ENCODE results near the gene CCDC137. TPM values are rescaled to one million over a fixed set of nuclear protein-coding genes. Genes with fewer than 3 reads are reported as not detected.
A peak's percentile ranks its signal among the peaks of the same experiment; 100 is the strongest.

The CCDC137 gene
- total and polyA plus RNA-seq, 2 of the 13 experiments (the other 11 are each of a cell fraction or from before 2014, with no cell fraction given) = 14.6 to 39.1 TPM

DNA sequence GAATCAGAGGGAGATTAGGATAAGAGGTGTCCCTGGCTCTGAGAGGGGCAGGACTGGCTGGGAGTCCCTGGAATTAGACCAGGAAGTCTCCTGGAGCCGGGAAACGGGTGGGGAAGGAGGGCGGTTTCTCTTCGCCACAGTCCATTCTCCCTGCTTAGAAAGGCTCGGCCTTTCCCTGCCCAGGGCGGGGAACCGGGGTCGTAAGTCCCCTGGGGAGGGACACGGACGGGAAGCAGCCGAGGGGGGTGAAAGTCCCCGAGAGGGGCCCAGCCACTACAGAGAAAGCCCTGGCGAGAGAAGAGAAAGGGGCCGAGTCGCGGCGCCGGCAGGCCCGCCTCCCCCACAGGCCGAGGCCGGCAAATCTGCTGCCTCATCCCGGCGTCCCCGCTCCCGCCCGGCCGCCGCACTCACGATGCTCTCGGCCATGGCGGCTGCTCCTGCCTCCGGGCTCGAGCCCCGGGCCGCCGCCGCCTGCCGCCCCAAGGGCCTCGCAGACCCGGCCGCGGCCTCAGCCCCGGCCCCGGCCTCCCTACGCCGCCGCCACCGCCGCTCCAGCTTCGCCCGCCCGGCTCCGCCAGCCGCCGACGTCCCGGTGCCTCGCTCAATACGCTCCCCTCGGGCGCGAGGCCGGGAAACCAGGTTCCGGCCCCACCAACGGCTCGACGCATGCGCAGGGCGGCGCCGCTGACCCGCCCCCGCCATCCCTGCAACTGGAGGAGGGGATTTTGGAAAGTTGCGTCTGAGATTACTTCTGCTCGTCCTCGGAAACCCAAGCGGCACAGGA is 29.8 kb upstream of the CCDC137 start, which contains the start of the genes NPLOC4 and TSPAN10 (continued):
- TF ChIP-seq, protein P1, sequence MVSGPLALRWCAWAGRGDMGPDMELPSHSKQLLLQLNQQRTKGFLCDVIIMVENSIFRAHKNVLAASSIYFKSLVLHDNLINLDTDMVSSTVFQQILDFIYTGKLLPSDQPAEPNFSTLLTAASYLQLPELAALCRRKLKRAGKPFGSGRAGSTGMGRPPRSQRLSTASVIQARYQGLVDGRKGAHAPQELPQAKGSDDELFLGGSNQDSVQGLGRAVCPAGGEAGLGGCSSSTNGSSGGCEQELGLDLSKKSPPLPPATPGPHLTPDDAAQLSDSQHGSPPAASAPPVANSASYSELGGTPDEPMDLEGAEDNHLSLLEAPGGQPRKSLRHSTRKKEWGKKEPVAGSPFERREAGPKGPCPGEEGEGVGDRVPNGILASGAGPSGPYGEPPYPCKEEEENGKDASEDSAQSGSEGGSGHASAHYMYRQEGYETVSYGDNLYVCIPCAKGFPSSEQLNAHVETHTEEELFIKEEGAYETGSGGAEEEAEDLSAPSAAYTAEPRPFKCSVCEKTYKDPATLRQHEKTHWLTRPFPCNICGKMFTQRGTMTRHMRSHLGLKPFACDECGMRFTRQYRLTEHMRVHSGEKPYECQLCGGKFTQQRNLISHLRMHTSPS (CRISPR knock-in tag; IDR thresholded peaks at IDR 0.05; ENCODE audit: low read depth) = no peak
- TF ChIP-seq TOPORS (CRISPR knock-in tag; IDR thresholded peaks at IDR 0.05) (peak; percentile 55; the same call in 1 of the 2 replicates), GATAD2A (CRISPR knock-in tag; IDR thresholded peaks at IDR 0.05) (peak; percentile 65), HES4 (CRISPR knock-in tag; IDR thresholded peaks at IDR 0.05; ENCODE audit: borderline replicate concordance) (no peak), ZNF17 (CRISPR knock-in tag; IDR thresholded peaks at IDR 0.05) (no peak), FOXK1 (CRISPR knock-in tag; IDR thresholded peaks at IDR 0.05; ENCODE audit: borderline replicate concordance, low read depth) (peak; percentile 92), SRF (IDR thresholded peaks at IDR 0.05; ENCODE audit: low read depth, low read length) (peak; percentile 55; the same call in 1 of the 2 replicates), REL (CRISPR knock-in tag; conservative IDR thresholded peaks at IDR 0.05) (peak; percentile 85), SATB2 (CRISPR knock-in tag; IDR thresholded peaks at IDR 0.05) (0 out of 2 replicates have a peak, but pooled peaks have one; percentile 38), ASH2L (IDR thresholded peaks at IDR 0.05; ENCODE audit: insufficient read length, low read depth, low read length) (peak; percentile 81), KMT2B (CRISPR knock-in tag; IDR thresholded peaks at IDR 0.05) (peak; percentile 95), ZNF816 (CRISPR knock-in tag; IDR thresholded peaks at IDR 0.05; ENCODE audit: borderline replicate concordance) (no peak), CBFB (CRISPR knock-in tag; IDR thresholded peaks at IDR 0.05) (peak; percentile 92), NCOA1 (CRISPR knock-in tag; IDR thresholded peaks at IDR 0.05) (no peak), MAFF (IDR thresholded peaks at IDR 0.05; ENCODE audit: low read depth, low read length) (no peak), RXRB (CRISPR knock-in tag; IDR thresholded peaks at IDR 0.05; ENCODE audit: borderline replicate concordance) (peak; percentile 78; the same call in 1 of the 2 replicates), KDM2A (CRISPR knock-in tag; IDR thresholded peaks at IDR 0.05; ENCODE audit: borderline replicate concordance, low read depth) (peak; percentile 98), CAMTA2 (CRISPR knock-in tag; IDR thresholded peaks at IDR 0.05; ENCODE audit: borderline replicate concordance) (peak; percentile 89; the same call in 1 of the 2 replicates), ZNF33A (CRISPR knock-in tag; IDR thresholded peaks at IDR 0.05; ENCODE audit: borderline replicate concordance) (no peak), FOSL2 (CRISPR knock-in tag; IDR thresholded peaks at IDR 0.05) (peak; percentile 69), NRL (CRISPR knock-in tag; IDR thresholded peaks at IDR 0.05; ENCODE audit: borderline replicate concordance) (no peak), SAP130 (CRISPR knock-in tag; IDR thresholded peaks at IDR 0.05; ENCODE audit: low read depth) (peak; percentile 95), PHF8 (CRISPR knock-in tag; IDR thresholded peaks at IDR 0.05) (peak; percentile 90)
- TF ChIP-seq, protein P2, sequence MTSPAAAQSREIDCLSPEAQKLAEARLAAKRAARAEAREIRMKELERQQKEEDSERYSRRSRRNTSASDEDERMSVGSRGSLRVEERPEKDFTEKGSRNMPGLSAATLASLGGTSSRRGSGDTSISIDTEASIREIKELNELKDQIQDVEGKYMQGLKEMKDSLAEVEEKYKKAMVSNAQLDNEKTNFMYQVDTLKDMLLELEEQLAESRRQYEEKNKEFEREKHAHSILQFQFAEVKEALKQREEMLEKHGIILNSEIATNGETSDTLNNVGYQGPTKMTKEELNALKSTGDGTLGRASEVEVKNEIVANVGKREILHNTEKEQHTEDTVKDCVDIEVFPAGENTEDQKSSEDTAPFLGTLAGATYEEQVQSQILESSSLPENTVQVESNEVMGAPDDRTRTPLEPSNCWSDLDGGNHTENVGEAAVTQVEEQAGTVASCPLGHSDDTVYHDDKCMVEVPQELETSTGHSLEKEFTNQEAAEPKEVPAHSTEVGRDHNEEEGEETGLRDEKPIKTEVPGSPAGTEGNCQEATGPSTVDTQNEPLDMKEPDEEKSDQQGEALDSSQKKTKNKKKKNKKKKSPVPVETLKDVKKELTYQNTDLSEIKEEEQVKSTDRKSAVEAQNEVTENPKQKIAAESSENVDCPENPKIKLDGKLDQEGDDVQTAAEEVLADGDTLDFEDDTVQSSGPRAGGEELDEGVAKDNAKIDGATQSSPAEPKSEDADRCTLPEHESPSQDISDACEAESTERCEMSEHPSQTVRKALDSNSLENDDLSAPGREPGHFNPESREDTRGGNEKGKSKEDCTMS (CRISPR knock-in tag; conservative IDR thresholded peaks at IDR 0.05) = no peak
- TF ChIP-seq, protein P3, sequence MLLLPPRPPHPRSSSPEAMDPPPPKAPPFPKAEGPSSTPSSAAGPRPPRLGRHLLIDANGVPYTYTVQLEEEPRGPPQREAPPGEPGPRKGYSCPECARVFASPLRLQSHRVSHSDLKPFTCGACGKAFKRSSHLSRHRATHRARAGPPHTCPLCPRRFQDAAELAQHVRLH (CRISPR knock-in tag; IDR thresholded peaks at IDR 0.05; ENCODE audit: borderline replicate concordance, low read depth) = peak; percentile 95
